Measurements from ENCODE around the gene ADAM17. TPM values are rescaled to one million over a fixed set of nuclear protein-coding genes. Genes with fewer than 3 reads are reported as not detected.

ADAM17 gene
- total and polyA plus RNA-seq, 9 of the 15 experiments (the other 6 are each of a cell fraction or from before 2014, with no cell fraction given): 5.8 to 30.0 (median 19.0) TPM

- TF ChIP-seq ARID2 (IDR thresholded peaks at IDR 0.05): 0 out of 2 replicates have a peak, but pooled peaks have one; percentile 10
- TF ChIP-seq ZBTB17 (CRISPR knock-in tag; IDR thresholded peaks at IDR 0.05): 0 out of 2 replicates have a peak, but pooled peaks have one; percentile 34
- TF ChIP-seq HDAC1 (IDR thresholded peaks at IDR 0.05): peak in 1 of 2 experiments; percentile 92; a peak in 3 of 4 replicates
- TF ChIP-seq SIRT6 (IDR thresholded peaks at IDR 0.05; ENCODE audit: low read depth, low read length): no peak
- peak; percentile 87 for TF ChIP-seq TFAP4 (CRISPR knock-in tag; IDR thresholded peaks at IDR 0.05; ENCODE audit: borderline replicate concordance)
- no peak for TF ChIP-seq ZNF253 (CRISPR knock-in tag; conservative IDR thresholded peaks at IDR 0.05)
- TF ChIP-seq STAG1 (CRISPR knock-in tag; IDR thresholded peaks at IDR 0.05; ENCODE audit: borderline replicate concordance): no peak
- TF ChIP-seq ZNF830 (CRISPR knock-in tag; IDR thresholded peaks at IDR 0.05): no peak
- no peak for TF ChIP-seq NR4A1 (CRISPR knock-in tag; IDR thresholded peaks at IDR 0.05)
- TF ChIP-seq NR4A1 (tag; IDR thresholded peaks at IDR 0.05): no peak
- TF ChIP-seq MIER1 (IDR thresholded peaks at IDR 0.05; ENCODE audit: low read depth): no peak
- TF ChIP-seq MXI1 (IDR thresholded peaks at IDR 0.05; ENCODE audit: low read depth, low read length): 0 out of 2 replicates have a peak, but pooled peaks have one; percentile 51
- no peak for TF ChIP-seq ZNF133 (CRISPR knock-in tag; IDR thresholded peaks at IDR 0.05)
- TF ChIP-seq, protein P1, sequence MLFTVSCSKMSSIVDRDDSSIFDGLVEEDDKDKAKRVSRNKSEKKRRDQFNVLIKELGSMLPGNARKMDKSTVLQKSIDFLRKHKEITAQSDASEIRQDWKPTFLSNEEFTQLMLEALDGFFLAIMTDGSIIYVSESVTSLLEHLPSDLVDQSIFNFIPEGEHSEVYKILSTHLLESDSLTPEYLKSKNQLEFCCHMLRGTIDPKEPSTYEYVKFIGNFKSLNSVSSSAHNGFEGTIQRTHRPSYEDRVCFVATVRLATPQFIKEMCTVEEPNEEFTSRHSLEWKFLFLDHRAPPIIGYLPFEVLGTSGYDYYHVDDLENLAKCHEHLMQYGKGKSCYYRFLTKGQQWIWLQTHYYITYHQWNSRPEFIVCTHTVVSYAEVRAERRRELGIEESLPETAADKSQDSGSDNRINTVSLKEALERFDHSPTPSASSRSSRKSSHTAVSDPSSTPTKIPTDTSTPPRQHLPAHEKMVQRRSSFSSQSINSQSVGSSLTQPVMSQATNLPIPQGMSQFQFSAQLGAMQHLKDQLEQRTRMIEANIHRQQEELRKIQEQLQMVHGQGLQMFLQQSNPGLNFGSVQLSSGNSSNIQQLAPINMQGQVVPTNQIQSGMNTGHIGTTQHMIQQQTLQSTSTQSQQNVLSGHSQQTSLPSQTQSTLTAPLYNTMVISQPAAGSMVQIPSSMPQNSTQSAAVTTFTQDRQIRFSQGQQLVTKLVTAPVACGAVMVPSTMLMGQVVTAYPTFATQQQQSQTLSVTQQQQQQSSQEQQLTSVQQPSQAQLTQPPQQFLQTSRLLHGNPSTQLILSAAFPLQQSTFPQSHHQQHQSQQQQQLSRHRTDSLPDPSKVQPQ (CRISPR knock-in tag; IDR thresholded peaks at IDR 0.05; ENCODE audit: borderline replicate concordance): no peak
- 0 out of 2 replicates have a peak, but pooled peaks have one; percentile 11 for TF ChIP-seq TOE1 (IDR thresholded peaks at IDR 0.05; ENCODE audit: borderline replicate concordance)
- TF ChIP-seq TOE1 (CRISPR knock-in tag; IDR thresholded peaks at IDR 0.05; ENCODE audit: borderline replicate concordance, low read depth): 0 out of 2 replicates have a peak, but pooled peaks have one; percentile 60
- TF ChIP-seq HNRNPL (IDR thresholded peaks at IDR 0.05; ENCODE audit: low read depth, low read length): 0 out of 2 replicates have a peak, but pooled peaks have one; percentile 44
- TF ChIP-seq PRDM10 (IDR thresholded peaks at IDR 0.05; ENCODE audit: partially characterized antibody): peak; percentile 80
- no peak for TF ChIP-seq KAT8 (IDR thresholded peaks at IDR 0.05; ENCODE audit: low read depth)
- TF ChIP-seq HMG20B (CRISPR knock-in tag; IDR thresholded peaks at IDR 0.05): no peak
These were observed at the start of gene ADAM17 (continued) for GRCh38 chr2:9555297-9556120.
